Gastrocnemius medialis (tissue), 4 donors: ENCODE results near the gene RAMACL. TPM values are rescaled to one million over a fixed set of nuclear protein-coding genes. Genes with fewer than 3 reads are reported as not detected.
"Not testable (repeated sequence)": the region's sequence is repeated elsewhere in the genome, so short reads cannot be mapped to it uniquely, and the experiment has no call there.

ENCODE experiments used
- ATAC-seq, 2 donors: fragments of 150-250 bp; one replicate each; pipeline ENCODE4 v1.9.1; 2016
- DNase-seq, 2 donors: peaks; one replicate each; pipeline ENCODE4 v3.0.0-alpha.2; 2019
- H3K27ac ChIP-seq, 4 donors: fragments of 200-600 bp; sonication (generic); 1 replicate in 1 of 4; 2 replicates in 3 of 4; pipeline ENCODE4 v1.5.1; 2016 to 2018; ENCODE audit warnings: mild to moderate bottlenecking in 2 of 4, moderate library complexity in 1 of 4
- H3K27me3 ChIP-seq, 3 donors: fragments of 200-600 bp; sonication (generic) in 2 of 3; 1 replicate in 1 of 3; 2 replicates in 2 of 3; pipeline versions ENCODE4 v1.5.1 to v1.6.0; 2016 to 2019; ENCODE audit warnings: mild to moderate bottlenecking in 1 of 3, moderate library complexity in 1 of 3
- H3K36me3 ChIP-seq, 2 donors: fragments of 200-600 bp; sonication (generic) in 1 of 2; one replicate each; pipeline ENCODE4 v1.5.1; 2017 to 2018
- H3K4me1 ChIP-seq, 2 donors: fragments of 200-600 bp; sonication (generic) in 1 of 2; one replicate each; pipeline ENCODE4 v1.5.1; 2016 to 2017; ENCODE audit warnings: mild to moderate bottlenecking in 2 of 2
- H3K4me3 ChIP-seq, 4 donors: fragments of 200-600 bp; sonication (generic) in 3 of 4; 1 replicate in 1 of 4; 2 replicates in 3 of 4; pipeline ENCODE4 v1.5.1; 2016 to 2019; ENCODE audit warnings: mild to moderate bottlenecking in 2 of 4
- H3K9me3 ChIP-seq, 3 donors: fragments of 200-600 bp; sonication (generic) in 2 of 3; 1 replicate in 1 of 3; 2 replicates in 2 of 3; pipeline ENCODE4 v1.5.1; 2016 to 2019
- CTCF ChIP-seq, 5 experiments: fragments of 450-650 bp in 3 of 5; fragments of 200-600 bp in 2 of 5; sonication (generic) in 2 of 5; IDR thresholded peaks in 4 of 5; conservative IDR thresholded peaks in 1 of 5; 1 replicate in 4 of 5; 2 replicates in 1 of 5; pipeline ENCODE4 v1.5.1; 2016 to 2019; ENCODE audit warnings: antibody characterized with exemption in 5 of 5, mild to moderate bottlenecking in 3 of 5, moderate library complexity in 3 of 5
- POLR2A ChIP-seq, 2 donors: fragments of 450-650 bp; IDR thresholded peaks; one replicate each; pipeline ENCODE4 v1.6.1; 2017; ENCODE audit warnings: antibody characterized with exemption in 2 of 2, mild to moderate bottlenecking in 2 of 2, moderate library complexity in 2 of 2
- in situ Hi-C, 4 donors: fragments of 200-750 bp; cut with MboI; loops; one replicate each; pipeline versions ENCODE4 v1.15.0 to v1.8.0; 2017; ENCODE audit warnings: low sequenced_read_pairs in 4 of 4
- intact Hi-C: fragments of 100-400 bp; cut with DNase I; formaldehyde crosslinking; loops from one replicate; pipeline ENCODE4 v1.15.1; 2023; ENCODE audit warnings: low total_unique reads
- total RNA-seq, 4 donors: library from RNA; depleted of rRNA; stranded (reverse); fragments of >200 nt; gene quantifications; one replicate each; pipeline versions ENCODE4 v1.1.0 to v1.2.3, GENCODE V29; 2016

RAMACL gene
- total RNA-seq, 4 donors from 2014 or later = 0.18 to 5.6 (median 0.58) TPM

GRCh38 chr6:166541366-166541765 is 45.1 kb downstream of the RAMACL start:
- intact Hi-C loops = no loop called here
- peak; percentile 22 to 23 for ATAC-seq
- peak overlapping the region; percentile 22 to 41 (median 31) for H3K4me3 ChIP-seq

GRCh38 chr6:166540631-166541331 is 45.7 kb downstream of the RAMACL start:
- ATAC-seq = peak; percentile 68 to 75
- Histone ChIP-seq H3K27ac (peak overlapping the region; percentile 30 to 66 (median 57)), H3K4me1 (peaks cover 7 to 23% of the 10 kb centered on the region in 2 donors), H3K27me3 (no peaks in the 10 kb centered on the region), H3K9me3 (no peaks in the 10 kb centered on the region), H3K36me3 (peaks cover 0 to 16% of the 10 kb centered on the region in 2 donors), H3K4me3 (peak overlapping the region; percentile 22 to 41 (median 31))
- peak; percentile 28 to 39 for DNase-seq
- TF ChIP-seq CTCF (IDR thresholded peaks at IDR 0.05 in 4 of 5, conservative IDR thresholded peaks at IDR 0.05 in 1 of 5) = no peak
- TF ChIP-seq POLR2A (IDR thresholded peaks at IDR 0.05) = no peak
- in situ Hi-C loops (no loop called here), intact Hi-C loops (no loop called here)

More at GRCh38 chr6:166541366-166541765, 45.1 kb downstream of the RAMACL start:
- DNase-seq = no peak
- H3K4me1 ChIP-seq = peaks cover 7 to 23% of the 10 kb centered on the region in 2 donors
- TF ChIP-seq POLR2A (IDR thresholded peaks at IDR 0.05) (no peak), CTCF (IDR thresholded peaks at IDR 0.05 in 4 of 5, conservative IDR thresholded peaks at IDR 0.05 in 1 of 5) (no peak)
- H3K27ac ChIP-seq = peak overlapping the region; percentile 30 to 66 (median 57)
- H3K36me3 ChIP-seq = peaks cover 0 to 14% of the 10 kb centered on the region in 2 donors
- in situ Hi-C loops = no loop called here
- no peaks in the 10 kb centered on the region for H3K9me3 ChIP-seq
- H3K27me3 ChIP-seq = no peaks in the 10 kb centered on the region

GRCh38 chr6:166539543-166539942 is 46.9 kb downstream of the RAMACL start:
- ATAC-seq (no peak), DNase-seq (no peak)
- H3K4me1 ChIP-seq = peaks cover 7 to 23% of the 10 kb centered on the region in 2 donors
- H3K4me3 ChIP-seq = no peak overlapping the region
- intact Hi-C loops (no loop called here), in situ Hi-C loops (no loop called here)
- peak overlapping the region in 1 of 4 donors; percentile 49 for H3K27ac ChIP-seq
- H3K36me3 ChIP-seq = peaks cover 0 to 28% of the 10 kb centered on the region in 2 donors
- H3K9me3 ChIP-seq = no peaks in the 10 kb centered on the region
- H3K27me3 ChIP-seq = no peaks in the 10 kb centered on the region
- TF ChIP-seq POLR2A (IDR thresholded peaks at IDR 0.05) (no peak), CTCF (IDR thresholded peaks at IDR 0.05 in 4 of 5, conservative IDR thresholded peaks at IDR 0.05 in 1 of 5) (no peak)

GRCh38 chr6:166539011-166539385 is 47.5 kb downstream of the RAMACL start:
- intact Hi-C loops, H3K27ac ChIP-seq, H3K4me3 ChIP-seq, in situ Hi-C loops, H3K27me3 ChIP-seq, ATAC-seq, H3K9me3 ChIP-seq, DNase-seq: not testable (repeated sequence)
- H3K4me1 ChIP-seq = peaks cover 7 to 23% of the 10 kb centered on the region in 2 donors
- H3K36me3 ChIP-seq = peaks cover 0 to 28% of the 10 kb centered on the region in 2 donors

GRCh38 chr6:166538297-166539010 is 48.0 kb downstream of the RAMACL start:
- TF ChIP-seq CTCF (IDR thresholded peaks at IDR 0.05 in 4 of 5, conservative IDR thresholded peaks at IDR 0.05 in 1 of 5) (no peak), POLR2A (IDR thresholded peaks at IDR 0.05) (no peak)
- DNase-seq = no peak
- Histone ChIP-seq H3K27me3 (no peaks in the 10 kb centered on the region), H3K27ac (no peak overlapping the region), H3K4me1 (peaks cover 7 to 23% of the 10 kb centered on the region in 2 donors), H3K9me3 (no peaks in the 10 kb centered on the region), H3K36me3 (peaks cover 0 to 30% of the 10 kb centered on the region in 2 donors), H3K4me3 (no peak overlapping the region)
- in situ Hi-C loops (no loop called here), intact Hi-C loops (no loop called here)
- no peak for ATAC-seq
